ENCODE results near the gene TYRP1.

Gene TYRP1

DNA sequence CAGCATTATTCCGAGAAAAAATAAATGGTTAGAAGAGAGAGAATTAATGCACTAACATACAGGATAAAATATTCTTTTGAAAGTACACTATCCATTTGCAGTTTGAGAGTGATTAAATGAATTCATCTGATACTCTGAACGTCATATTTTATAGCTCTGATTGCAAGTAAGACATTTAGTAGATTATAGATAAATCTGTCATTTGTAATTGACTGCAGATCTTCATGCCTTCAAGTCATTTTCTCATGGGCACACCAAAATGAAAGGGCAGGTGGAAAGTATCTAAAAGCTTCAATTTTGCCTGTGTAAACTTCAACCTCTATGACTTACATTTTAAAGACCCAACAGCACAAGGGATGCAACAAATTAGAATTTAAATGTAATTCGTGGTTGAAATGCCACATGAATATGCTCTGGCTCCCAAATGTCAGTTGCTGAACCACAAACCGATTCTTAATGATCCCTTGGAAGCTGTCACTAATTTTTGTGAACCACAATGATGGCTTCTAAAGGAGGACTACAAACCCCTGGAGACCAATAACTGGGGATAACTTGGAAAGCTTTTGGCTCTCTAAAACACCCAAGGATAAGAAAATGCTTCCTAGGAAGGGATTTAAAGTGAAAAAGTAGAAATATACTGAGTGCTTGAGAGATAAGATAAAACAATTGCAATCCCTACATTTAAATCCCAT is 3.9 kb downstream of the TYRP1 start:
- DNase-seq (ENCODE audit: extremely low read depth, low read depth), result no peak
- TF ChIP-seq, protein P1, sequence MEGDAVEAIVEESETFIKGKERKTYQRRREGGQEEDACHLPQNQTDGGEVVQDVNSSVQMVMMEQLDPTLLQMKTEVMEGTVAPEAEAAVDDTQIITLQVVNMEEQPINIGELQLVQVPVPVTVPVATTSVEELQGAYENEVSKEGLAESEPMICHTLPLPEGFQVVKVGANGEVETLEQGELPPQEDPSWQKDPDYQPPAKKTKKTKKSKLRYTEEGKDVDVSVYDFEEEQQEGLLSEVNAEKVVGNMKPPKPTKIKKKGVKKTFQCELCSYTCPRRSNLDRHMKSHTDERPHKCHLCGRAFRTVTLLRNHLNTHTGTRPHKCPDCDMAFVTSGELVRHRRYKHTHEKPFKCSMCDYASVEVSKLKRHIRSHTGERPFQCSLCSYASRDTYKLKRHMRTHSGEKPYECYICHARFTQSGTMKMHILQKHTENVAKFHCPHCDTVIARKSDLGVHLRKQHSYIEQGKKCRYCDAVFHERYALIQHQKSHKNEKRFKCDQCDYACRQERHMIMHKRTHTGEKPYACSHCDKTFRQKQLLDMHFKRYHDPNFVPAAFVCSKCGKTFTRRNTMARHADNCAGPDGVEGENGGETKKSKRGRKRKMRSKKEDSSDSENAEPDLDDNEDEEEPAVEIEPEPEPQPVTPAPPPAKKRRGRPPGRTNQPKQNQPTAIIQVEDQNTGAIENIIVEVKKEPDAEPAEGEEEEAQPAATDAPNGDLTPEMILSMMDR (IDR thresholded peaks at IDR 0.05; ENCODE audit: low read depth, low read length), result no peak

DNA sequence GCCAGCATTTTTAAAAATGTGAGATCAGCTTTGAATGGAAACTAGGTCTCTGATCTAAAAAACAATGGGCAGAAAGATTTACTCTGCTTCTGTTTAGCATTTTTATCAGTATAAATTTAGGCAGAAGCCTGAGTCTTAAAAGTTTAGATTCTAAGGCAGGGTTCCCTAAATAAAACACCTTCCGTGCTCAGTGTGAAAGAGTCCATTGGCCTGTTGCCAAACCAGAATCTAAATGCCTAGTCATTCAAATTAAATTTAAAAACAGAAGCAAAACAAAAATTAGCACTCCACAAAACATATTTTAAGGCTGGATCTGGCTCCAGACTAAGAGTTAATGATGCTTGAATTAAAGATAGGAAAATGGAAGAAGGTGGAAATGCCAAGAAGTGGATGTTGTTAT is 4.5 kb downstream of the TYRP1 start:
- no peak for DNase-seq (ENCODE audit: extremely low read depth, low read depth)
- TF ChIP-seq, protein P1 (IDR thresholded peaks at IDR 0.05; ENCODE audit: low read depth, low read length), result no peak

GRCh38 chr9:12698266-12698665 is 5.1 kb downstream of the TYRP1 start:
- TF ChIP-seq, protein P1 (IDR thresholded peaks at IDR 0.05; ENCODE audit: low read depth, low read length), result no peak
- DNase-seq (ENCODE audit: extremely low read depth, low read depth), result peak; percentile 23

- DNase-seq (ENCODE audit: extremely low read depth, low read depth), result no peak
- TF ChIP-seq, protein P1 (IDR thresholded peaks at IDR 0.05; ENCODE audit: low read depth, low read length), result peak; percentile 6
Measured at GRCh38 chr9:12698986-12699385, 5.8 kb downstream of the TYRP1 start.

- TF ChIP-seq, protein P1 (IDR thresholded peaks at IDR 0.05; ENCODE audit: low read depth, low read length), result peak; percentile 40
- no peak for DNase-seq (ENCODE audit: extremely low read depth, low read depth)
Measured at GRCh38 chr9:12699529-12699928, 6.3 kb downstream of the TYRP1 start.

- TF ChIP-seq, protein P1 (IDR thresholded peaks at IDR 0.05; ENCODE audit: low read depth, low read length), result no peak
- DNase-seq (ENCODE audit: extremely low read depth, low read depth), result no peak
Measured at GRCh38 chr9:12701126-12701525, 7.9 kb downstream of the TYRP1 start.

DNA sequence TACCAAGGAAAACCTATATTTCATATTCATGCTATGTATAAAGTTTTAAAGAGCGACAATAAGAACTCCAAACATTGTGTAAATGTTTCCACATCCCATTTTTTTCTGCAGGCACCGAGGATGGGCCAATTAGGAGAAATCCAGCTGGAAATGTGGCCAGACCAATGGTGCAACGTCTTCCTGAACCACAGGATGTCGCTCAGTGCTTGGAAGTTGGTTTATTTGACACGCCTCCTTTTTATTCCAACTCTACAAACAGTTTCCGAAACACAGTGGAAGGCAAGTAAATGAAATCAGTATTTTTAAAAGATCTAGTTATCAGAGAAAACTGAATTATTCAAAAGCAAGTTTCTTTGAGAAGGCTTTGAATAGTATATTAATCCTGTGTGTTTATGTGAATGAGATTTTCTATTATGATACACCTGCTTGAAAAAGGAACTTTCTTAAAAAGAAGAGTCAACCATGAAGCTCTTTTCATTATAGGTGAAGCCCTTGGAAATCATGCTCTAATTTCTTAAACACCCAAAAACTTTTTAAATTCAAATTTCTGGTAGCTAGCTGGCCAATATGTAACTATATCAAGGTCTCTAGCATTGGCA is 9.1 kb downstream of the TYRP1 start:
- TF ChIP-seq, protein P1 (IDR thresholded peaks at IDR 0.05; ENCODE audit: low read depth, low read length), result peak; percentile 67
- DNase-seq (ENCODE audit: extremely low read depth, low read depth), result peak; percentile 29

All from AG09319 (cell line).